Duodenal mucosa (tissue), 2 donors: ENCODE results near the gene PKNOX2.

Experiments
- H3K27ac ChIP-seq: one replicate; pipeline ENCODE4 v1.7.0; 2013; ENCODE audit warnings: low read depth, low read length
- H3K27me3 ChIP-seq, 2 donors: one replicate each; pipeline ENCODE4 v1.7.0; 2013; ENCODE audit warnings: low read length in 2 of 2, control low read depth in 1 of 2; ENCODE audit not compliant: insufficient read depth in 2 of 2, control insufficient read depth in 1 of 2
- H3K36me3 ChIP-seq, 2 donors: one replicate each; pipeline ENCODE4 v1.7.0; 2013; ENCODE audit warnings: low read length in 2 of 2, control low read depth in 1 of 2; ENCODE audit not compliant: insufficient read depth in 2 of 2, control insufficient read depth in 1 of 2
- H3K4me1 ChIP-seq, 2 donors: one replicate each; pipeline ENCODE4 v1.7.0; 2013; ENCODE audit warnings: low read length in 2 of 2, control low read depth in 1 of 2; ENCODE audit not compliant: insufficient read depth in 2 of 2, control insufficient read depth in 1 of 2
- H3K4me3 ChIP-seq, 2 donors: one replicate each; pipeline ENCODE4 v1.7.0; 2013; ENCODE audit warnings: low read length in 2 of 2, low read depth in 1 of 2
- H3K9ac ChIP-seq, 2 donors: one replicate each; pipeline ENCODE4 v1.7.0; 2013; ENCODE audit warnings: low read length in 2 of 2, low read depth in 1 of 2
- H3K9me3 ChIP-seq, 2 donors: one replicate each; pipeline ENCODE4 v1.7.0; 2013; ENCODE audit warnings: low read length in 2 of 2, control low read depth in 1 of 2; ENCODE audit not compliant: control insufficient read depth in 1 of 2

PKNOX2 gene

GRCh38 chr11:125164091-125164421 lies 495 bp upstream of the PKNOX2 start:
- Histone ChIP-seq H3K27ac (no peak overlapping the region), H3K4me1 (peaks cover 3 to 14% of the 10 kb centered on the region in 2 donors), H3K4me3 (no peak overlapping the region), H3K27me3 (peaks cover 33 to 43% of the 10 kb centered on the region in 2 donors), H3K9me3 (no peaks in the 10 kb centered on the region), H3K36me3 (no peaks in the 10 kb centered on the region), H3K9ac (no peak overlapping the region)

- Histone ChIP-seq H3K9me3 (no peaks in the 10 kb centered on the region), H3K36me3 (no peaks in the 10 kb centered on the region), H3K9ac (peak overlapping the region; percentile 31 to 38), H3K4me1 (peaks cover 3 to 14% of the 10 kb centered on the region in 2 donors), H3K27ac (no peak overlapping the region), H3K27me3 (peaks cover 37 to 43% of the 10 kb centered on the region in 2 donors), H3K4me3 (peak overlapping the region; percentile 62 to 71)
These were observed 726 bp downstream of the PKNOX2 start for GRCh38 chr11:125165111-125165842.

- Histone ChIP-seq H3K9me3 (no peaks in the 10 kb centered on the region), H3K27me3 (peaks cover 37 to 43% of the 10 kb centered on the region in 2 donors), H3K4me3 (peak overlapping the region; percentile 62 to 71), H3K9ac (peak overlapping the region; percentile 18 to 31), H3K27ac (no peak overlapping the region), H3K36me3 (no peaks in the 10 kb centered on the region), H3K4me1 (peaks cover 3 to 14% of the 10 kb centered on the region in 2 donors)
These were observed 1.6 kb downstream of the PKNOX2 start for GRCh38 chr11:125165843-125166763.

- Histone ChIP-seq H3K4me3 (peak overlapping the region; percentile 47 to 71), H3K27me3 (peaks cover 37 to 42% of the 10 kb centered on the region in 2 donors), H3K9ac (peak overlapping the region in 1 of 2 donors; percentile 31), H3K4me1 (peaks cover 3 to 14% of the 10 kb centered on the region in 2 donors), H3K27ac (no peak overlapping the region), H3K36me3 (no peaks in the 10 kb centered on the region), H3K9me3 (no peaks in the 10 kb centered on the region)
These were observed 2.3 kb downstream of the PKNOX2 start for GRCh38 chr11:125166764-125167291.

- Histone ChIP-seq H3K36me3 (no peaks in the 10 kb centered on the region), H3K4me1 (peaks cover 3 to 14% of the 10 kb centered on the region in 2 donors), H3K4me3 (peak overlapping the region in 1 of 2 donors; percentile 1), H3K27ac (no peak overlapping the region), H3K9ac (no peak overlapping the region), H3K27me3 (peaks cover 39 to 42% of the 10 kb centered on the region in 2 donors), H3K9me3 (no peaks in the 10 kb centered on the region)
These were observed 2.9 kb downstream of the PKNOX2 start for GRCh38 chr11:125167292-125167953.

GRCh38 chr11:125167954-125168835 lies 3.6 kb downstream of the PKNOX2 start:
- Histone ChIP-seq H3K9me3 (no peaks in the 10 kb centered on the region), H3K36me3 (no peaks in the 10 kb centered on the region), H3K4me3 (no peak overlapping the region), H3K4me1 (peaks cover 3 to 14% of the 10 kb centered on the region in 2 donors), H3K27ac (no peak overlapping the region), H3K27me3 (peaks cover 39 to 43% of the 10 kb centered on the region in 2 donors), H3K9ac (no peak overlapping the region)

GRCh38 chr11:125168918-125169456 lies 4.4 kb downstream of the PKNOX2 start:
- H3K27ac ChIP-seq = no peak overlapping the region

GRCh38 chr11:125170001-125170509 lies 5.5 kb downstream of the PKNOX2 start:
- H3K9ac ChIP-seq = no peak overlapping the region
- peaks cover 36 to 42% of the 10 kb centered on the region in 2 donors for H3K27me3 ChIP-seq
- H3K36me3 ChIP-seq = no peaks in the 10 kb centered on the region
- H3K27ac ChIP-seq = peak overlapping the region; percentile 45
- H3K4me3 ChIP-seq = no peak overlapping the region
- peaks cover 3 to 14% of the 10 kb centered on the region in 2 donors for H3K4me1 ChIP-seq
- H3K9me3 ChIP-seq = no peaks in the 10 kb centered on the region

More at GRCh38 chr11:125168918-125169456, 4.4 kb downstream of the PKNOX2 start:
- Histone ChIP-seq H3K36me3 (no peaks in the 10 kb centered on the region), H3K27me3 (peaks cover 39 to 45% of the 10 kb centered on the region in 2 donors), H3K9me3 (no peaks in the 10 kb centered on the region), H3K9ac (no peak overlapping the region), H3K4me1 (peaks cover 3 to 14% of the 10 kb centered on the region in 2 donors), H3K4me3 (no peak overlapping the region)
